Epidermal melanocyte (primary cell): ENCODE data around the gene SPC25.
"Not testable (repeated sequence)": the region's sequence is repeated elsewhere in the genome, so short reads cannot be mapped to it uniquely, and the experiment has no call there.

Experiments used
- DNase-seq: peaks from one replicate; pipeline ENCODE4 v3.0.0; 2011; ENCODE audit warnings: low spot score; ENCODE audit not compliant: insufficient read length

The SPC25 gene, protein sequence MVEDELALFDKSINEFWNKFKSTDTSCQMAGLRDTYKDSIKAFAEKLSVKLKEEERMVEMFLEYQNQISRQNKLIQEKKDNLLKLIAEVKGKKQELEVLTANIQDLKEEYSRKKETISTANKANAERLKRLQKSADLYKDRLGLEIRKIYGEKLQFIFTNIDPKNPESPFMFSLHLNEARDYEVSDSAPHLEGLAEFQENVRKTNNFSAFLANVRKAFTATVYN

DNA sequence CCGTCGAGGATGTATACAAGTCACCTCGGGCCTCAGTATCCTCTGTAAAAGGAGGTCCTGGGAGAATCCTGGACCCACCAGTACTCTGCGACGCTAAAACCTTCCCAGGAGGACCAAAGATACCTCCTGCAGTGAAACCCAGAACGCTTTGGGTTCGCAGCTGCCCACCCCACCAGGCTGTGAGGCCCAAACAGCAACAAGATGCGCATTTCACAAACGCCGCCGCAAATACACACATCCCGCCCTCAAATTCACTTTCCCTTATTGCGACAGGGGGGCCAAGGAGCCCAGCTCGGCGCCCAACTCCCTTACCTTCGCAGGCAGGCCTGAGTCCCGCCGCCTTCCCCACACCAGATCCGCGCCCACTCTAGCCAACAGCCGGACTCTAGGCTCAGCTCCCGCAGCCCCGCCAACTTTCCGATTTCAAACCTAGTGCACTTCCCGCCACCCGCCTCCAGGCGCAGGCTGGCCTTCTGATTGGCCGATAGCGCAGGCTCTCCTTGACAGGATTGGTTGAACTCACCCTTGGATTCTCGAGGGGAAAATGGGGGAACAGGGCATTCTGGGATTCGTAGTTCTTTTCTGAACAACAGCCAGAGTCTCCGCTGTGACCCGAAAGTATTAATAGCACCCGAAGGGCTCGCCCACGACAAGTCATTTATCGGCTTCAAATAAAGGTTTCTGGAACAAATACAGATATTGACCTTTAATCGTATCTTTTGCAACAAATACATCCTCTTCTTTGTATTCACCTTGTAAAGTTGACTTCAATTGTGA, at the start of gene SPC25:
Gene SPC25 (minus strand): TSS at position 425 of the 777 bp plus-strand sequence. CDS start 911 bp downstream, outside the sequence.
- peak; percentile 96 for DNase-seq

DNA sequence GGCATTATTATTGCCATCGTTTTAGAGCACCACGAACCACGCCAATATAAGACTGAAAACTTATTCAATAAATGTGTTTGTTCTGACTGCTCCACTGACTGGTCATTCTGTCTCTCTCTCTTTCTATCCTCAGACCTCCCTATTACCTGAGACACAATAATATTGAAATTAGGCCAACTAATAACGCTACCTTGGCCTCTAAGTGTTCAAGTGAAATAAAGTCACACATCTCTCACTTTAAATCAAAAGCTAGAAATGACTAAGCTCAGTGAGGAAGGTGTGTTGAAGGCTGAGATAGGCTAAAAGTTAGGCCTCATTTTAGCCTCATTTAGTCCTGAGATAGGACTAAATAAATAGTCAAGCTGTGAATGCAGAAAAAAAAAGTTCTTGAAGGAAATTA, 49.7 kb upstream of the SPC25 start:
- DNase-seq: no peak

DNA sequence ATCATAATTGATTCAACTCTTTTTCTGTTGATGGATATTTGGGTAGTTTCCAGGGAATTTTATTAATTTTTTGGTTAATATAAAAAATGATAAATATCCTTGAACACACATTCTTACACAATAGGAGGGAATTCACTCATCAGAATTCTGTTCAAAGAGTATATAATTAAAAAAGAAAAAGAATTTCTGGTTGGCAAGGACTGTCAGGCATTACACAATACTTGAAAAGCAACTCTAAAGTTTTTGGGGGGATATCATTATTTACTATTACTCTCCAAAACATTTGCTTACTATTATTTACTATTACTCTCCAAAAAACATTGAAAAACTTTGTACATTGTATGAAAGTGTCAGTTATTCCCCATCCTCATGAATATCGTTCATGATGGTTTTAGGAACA, 48.8 kb upstream of the SPC25 start:
- no peak for DNase-seq

DNA sequence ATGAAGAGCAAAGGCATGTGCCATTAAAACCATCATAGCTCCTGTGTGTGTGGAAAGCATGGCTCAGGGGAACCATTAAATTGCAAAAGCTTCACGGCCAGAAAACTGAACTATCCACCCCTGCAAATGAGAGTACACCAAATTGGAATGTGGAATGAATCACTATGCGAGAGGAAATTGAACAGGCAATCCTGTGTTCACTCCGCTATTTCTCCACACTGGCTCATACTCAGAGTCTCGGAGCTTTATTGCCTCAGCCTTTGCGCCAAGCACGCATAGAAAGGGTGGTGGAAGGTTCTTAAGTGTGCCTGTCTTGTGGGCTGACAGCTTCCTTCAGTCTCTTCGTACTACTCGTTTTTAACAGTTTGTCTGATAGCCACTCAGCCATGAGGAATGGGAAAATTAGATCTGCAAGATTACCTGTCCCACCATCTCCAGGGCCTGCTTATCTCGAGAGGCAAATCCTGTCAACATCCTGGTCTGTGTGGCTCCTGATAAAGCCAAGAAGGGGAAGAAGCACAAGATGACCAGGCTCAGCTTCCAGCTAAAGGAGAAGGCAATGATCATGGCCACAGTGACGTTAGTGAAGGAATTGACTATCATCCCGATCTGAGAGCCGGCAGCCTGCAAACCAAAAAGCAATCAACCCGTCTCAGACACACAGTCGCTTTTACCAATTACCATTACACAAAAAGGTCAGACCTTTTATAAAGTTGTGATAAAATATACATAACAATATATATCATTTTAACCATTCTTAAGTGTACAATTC, 45.8 kb upstream of the SPC25 start:
- DNase-seq: no peak

DNA sequence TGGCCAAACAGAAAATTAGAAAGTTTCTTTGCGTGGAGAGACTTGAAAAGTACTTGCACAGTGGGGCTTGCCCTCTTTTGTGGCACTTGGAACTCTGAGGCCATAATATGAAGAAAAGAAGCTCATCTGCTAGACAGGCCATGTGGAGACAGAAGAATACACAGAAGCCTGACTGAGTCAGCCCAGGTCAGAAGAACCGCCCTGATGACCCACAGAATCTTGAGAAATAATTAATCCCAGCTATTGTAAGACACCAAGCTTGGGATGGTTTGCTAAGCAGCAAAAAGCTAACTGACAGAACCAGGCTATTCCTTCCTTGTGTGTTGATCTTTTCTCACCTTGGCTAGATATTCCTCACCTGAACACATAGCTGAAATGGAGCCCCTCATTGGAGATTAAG, 44.6 kb upstream of the SPC25 start:
- no peak for DNase-seq

DNA sequence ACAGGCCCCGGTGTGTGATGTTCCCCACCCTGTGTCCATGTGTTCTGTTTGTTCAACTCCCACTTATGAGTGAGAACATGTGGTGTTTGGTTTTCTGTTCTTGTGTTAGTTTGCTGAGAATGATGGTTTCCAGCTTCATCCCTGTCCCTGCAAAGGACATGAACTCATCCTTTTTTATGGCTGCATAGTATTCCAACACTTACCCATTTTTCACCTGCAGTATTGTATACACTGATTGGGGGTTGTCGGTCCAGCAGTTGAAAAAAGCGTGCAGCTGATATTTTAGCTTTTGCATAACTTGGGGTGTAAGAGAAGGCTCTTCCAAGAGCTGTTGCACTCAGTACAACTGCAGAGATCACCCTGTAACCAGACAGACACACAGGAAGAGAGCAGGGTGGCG, 41.9 kb upstream of the SPC25 start:
- DNase-seq: not testable (repeated sequence)

DNA sequence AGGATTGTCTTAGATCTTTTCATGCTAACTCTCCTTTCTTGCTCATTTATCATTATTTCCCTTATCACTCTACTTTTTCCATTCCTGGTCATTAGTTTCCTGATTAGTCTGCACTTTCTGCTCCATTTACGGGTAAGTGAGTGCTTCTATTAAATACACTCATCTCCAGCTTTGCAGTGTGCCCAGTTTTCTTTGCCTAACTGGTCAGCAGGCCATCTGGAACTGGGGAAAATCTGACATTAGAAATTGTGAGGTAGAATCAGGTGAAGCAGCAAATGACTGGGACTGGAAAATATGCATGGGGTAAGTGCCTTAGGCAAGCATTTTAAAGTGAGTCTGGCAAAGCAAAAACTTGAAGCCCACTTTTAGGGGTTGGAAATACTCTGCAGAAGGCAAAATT, 40.0 kb upstream of the SPC25 start:
- DNase-seq: no peak

DNA sequence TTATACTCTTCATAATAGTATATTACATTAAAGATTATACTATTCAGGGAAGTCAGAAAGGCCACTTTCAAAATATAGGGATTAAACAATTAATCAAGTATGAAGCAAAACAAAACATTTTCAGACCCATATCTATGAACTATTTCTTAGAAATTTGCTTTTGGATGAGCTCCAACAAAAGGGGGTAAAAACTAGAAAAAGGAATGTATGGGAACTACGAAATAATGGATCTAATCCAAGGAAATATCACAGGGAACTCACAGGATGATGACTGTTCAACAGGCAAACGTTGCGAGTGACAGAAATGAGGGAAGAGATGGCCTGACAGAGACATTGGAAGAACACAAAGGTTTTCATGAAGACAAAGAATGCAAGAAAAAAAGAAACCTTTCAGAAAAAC, 38.8 kb upstream of the SPC25 start:
- no peak for DNase-seq

DNA sequence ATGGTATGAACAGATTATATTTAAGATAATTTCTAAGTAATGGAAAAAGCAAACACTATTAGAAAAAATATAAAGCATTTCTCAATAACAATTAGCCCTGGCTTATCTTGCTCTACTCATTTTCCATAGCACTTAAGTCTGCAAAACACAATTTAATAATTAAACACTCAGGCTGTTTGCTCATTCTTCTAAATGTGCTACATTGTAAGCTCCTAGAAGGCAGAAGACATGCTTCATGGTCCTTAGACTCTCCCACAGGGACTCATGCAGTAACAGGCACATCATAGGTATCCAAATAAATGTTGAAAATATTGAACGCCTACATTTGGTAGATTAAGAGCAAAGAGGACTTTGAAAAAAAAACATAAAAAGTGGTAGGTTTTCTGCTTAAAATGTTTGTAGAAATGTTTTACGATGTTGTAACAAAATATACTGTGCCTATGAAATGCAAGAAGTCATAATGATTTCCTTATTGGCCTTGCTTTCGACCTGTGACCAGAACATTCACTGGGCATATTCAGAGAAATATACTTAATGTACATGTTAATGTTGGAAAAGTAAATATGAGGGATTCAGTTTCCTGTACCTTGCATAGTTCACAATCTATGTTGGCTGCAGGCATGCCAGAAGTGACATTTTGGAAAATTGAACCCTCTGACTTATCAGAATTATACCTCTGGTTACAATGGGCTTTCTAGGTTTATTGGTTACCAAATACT, 38.0 kb upstream of the SPC25 start:
- no peak for DNase-seq

DNA sequence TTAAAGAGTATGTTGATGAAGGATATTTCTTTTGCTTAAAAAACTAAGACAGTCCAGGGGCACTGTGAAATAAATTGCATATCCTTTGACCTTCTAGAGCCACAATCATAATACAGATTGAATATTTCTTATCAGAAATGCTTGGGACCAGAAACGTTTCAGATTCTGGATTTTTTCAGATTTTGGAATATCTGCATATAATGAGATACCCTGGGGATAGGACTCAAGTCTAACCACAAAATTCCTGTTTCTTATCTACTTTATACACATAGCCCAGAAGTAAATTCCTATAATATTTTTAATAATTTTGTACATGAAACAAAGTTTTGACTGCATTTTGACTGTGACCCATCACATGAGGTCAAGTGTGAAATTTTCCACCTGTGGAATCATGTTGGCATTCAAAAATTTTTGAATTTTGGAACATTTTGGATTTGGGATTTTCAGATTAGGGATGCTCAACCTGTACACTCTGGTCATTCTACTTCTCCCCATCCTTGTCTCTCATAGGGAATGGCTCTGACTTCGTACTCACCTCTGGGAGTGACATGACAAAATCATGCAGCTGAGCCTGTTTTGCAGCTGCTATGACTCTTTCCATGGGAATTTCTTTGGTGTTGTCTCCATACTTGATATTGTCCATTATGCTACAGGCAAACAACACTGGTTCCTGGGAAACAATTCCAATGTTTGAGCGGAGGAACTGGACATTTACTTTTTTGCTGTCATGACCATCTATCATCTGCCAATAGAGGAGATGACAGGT, 36.6 kb upstream of the SPC25 start:
- DNase-seq: no peak

DNA sequence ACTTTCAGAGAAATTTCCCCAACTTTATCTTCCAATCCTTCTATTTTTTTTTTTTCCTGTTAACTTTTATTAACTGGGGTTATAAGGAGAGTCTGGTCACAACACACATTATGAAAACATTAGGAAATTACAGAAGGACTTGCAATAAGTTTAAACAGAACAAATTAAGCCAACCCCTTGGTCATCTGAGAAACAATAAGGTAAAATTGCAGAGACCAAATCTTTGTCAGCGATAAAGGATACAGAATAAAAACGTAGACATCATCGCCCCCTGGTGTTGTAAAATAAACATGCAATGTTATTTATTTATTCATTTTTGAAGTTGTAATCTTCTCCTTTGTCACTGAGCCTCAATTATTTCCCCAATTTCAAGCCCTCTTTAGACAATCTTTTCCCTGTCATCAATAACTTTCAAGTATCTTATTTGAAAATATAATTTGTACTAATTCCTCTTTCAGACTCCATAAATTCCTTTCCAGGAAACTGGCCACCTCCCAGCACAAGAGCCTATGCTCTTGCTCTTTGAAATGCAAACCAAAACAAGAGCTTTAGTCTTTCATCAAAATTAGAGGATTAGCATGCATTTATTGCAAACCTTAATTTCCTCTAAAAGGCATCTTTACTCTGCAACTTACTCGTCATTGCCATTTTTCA, 30.4 kb upstream of the SPC25 start:
- DNase-seq: no peak

DNA sequence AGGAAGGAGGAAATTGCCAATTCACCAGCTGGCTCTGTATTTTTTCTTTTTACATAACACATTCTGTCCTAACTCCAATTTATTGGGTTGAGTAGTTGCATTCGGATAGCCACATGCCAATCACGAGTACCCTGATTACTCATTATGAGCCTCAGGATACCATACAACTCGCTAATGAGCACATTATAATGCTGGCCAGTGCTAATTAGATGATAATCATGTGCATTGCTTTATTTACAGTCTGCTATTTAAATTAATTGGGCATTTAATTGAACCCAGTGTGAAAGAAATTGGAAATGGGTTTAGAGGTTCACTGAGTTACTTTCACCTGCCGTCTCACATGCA, 26.1 kb upstream of the SPC25 start:
- DNase-seq: no peak

DNA sequence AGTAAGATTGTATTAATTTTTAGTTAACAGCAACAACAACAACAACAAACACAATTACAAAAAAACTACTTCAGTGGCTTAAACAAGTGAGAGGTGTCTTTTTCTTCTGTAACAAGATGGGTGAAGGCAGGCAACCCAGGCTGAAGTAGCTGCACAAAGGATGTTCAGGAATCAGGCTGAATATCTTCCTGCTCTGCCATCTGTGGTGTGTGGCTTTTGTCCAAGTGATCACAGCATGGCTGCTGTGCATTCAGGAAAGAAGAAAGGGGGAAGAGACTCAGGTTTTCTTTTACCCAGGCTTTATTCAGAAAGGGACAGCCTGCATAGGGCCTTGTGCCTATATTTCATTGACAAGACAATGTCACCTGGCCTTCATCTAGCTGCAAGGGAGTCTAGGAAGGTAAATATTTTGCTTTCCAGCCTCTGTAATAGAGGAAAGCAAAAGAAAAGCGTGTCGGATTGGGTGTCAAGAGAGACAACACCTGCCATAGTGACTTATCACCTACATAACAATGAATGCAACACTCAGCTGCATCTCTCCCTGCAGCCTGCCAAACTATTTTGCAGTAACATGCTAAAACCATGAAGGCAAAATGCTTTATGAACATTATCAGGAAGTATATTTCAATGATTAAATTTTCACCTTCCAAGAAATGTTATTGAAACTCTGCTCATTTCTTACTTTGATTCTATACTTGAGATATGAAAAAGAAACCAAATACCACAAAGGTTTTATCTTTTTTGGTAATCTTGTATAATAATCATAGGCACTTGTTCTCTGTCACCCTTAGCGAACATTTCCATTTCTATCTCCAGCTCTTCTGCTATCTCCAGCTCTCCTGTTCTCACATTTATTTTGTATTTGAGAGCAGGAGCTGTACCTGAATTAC, 25.5 kb upstream of the SPC25 start:
- DNase-seq: no peak

DNA sequence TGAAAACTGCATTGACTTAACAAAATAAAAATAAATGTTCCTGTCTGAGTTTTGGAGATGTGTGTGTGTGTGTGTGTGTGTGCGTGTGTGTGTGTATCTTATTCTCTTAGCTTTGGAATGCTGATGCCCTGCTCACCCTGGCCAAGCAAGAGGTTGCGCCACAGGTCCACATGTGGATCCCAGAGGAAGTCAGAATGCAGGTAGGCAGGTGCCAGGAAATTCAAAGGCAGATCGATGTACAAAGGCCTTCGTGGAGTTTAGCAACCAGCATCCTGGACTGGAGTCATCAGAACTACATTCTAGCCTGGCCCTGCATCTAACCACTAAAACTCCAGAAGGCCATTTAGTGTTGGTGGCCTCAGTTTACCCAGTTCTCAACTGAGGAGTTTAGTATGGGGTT, 23.3 kb upstream of the SPC25 start:
- no peak for DNase-seq

DNA sequence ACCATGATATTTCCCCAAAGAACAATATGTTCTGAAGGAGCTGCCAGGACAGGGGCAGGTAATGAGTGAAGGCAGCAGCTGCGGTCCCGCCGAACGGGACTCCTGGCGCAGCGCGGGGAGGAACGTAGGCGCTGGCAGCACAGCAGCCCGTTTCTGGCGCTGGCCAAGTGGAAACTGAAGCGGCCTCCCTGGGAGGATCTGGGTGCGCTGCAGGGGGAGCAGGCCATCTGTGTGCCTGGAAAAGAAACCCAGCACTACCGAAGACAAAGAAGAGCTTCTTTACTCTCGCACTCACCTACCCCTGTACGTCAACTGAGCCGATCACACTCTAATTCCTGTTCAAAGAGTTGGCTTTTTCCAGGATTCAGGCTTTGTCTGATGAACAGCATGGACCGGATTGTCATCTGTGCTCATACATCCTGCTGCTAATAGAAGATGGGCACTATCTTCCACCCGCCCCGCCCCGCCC, 22.7 kb upstream of the SPC25 start:
- no peak for DNase-seq

DNA sequence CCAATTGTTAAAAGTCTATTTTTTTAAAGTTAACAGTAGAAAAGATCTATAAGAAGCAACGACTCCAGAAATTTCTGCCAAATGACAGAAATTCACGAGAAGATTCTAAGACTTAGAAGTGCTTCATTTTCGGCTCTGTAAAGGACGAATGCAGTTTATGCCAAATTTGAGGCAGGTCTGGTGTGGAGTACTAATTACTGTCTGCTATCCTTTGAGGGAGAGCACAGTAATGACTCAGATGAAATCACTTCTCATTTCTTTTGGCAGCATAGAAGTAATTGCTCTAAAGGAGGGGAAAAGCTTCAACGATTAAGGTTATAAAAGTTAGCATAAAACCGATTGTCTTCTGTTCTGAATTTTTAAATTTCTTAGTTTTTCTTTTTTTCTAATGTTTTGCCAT, 22.2 kb upstream of the SPC25 start:
- DNase-seq: no peak

DNA sequence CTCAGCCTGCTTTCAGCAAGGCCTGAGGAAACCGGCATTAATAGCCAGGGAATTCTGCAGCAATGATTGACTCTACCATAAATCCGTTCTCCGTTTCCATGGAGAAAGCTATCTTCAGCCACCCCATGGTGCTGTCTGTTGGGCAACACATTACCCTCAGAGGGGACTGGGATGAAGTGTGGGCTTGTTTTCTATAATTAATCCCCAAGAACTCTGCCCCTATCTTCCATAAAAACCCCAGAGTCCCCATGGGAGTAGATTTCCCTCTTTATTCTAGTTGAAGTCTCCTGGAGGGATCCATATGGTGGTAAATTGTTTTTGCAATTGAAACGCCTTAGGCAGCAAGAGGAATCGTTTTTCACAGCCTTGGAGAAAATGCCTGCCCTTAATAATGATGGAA, 20.1 kb upstream of the SPC25 start:
- no peak for DNase-seq

DNA sequence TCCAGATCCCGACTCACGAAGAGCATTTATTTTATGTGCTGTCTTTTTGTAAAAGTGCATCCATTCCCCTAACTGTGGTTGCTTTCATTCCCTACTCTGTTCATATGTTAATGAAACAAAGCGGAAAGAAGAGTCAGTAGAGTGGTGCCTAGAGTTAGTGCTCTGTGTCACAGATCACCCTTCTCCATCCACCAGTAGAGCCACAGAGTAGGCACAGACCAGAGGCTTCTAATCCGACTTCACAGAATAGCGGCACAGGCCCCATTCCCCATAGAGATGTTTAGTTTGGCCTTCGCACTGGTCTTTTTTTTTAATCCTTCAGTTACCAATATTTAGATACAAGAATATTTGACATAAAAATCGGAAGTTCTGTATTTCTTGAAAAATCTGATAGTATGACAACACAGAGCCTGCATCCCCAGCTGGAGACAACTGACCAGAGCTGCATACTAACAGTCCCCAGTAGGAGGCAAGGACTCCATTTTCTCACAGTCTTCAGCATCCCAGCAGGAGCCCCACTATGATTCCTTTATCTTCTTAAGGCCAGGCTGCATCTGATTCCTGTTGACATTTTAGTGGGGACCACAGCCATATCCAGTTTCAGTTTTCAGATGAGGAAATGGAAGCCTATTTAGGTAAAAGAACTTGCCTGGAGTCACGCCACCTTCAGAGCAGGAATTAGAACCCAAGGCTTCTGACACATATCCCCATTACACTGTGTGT, 17.9 kb upstream of the SPC25 start:
- no peak for DNase-seq

DNA sequence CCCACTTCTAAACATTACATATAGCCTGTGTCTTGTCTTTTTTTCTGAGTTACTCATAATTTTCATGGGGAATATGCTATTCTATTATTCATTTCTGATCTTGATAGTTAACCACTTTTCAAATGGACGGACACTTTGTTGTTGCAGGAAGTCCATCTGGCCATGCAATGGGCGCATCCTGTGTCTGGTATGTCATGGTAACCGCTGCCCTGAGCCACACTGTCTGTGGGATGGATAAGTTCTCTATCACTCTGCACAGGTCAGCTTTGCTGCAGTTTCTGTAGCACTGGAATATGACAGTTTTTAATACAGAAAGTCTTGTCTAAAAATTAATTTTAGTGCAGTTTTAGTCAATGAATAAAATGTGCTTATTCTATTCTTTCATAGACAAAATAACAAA, 14.1 kb upstream of the SPC25 start:
- no peak for DNase-seq
